Spleen (tissue), 7 donors: ENCODE results near the gene PAPPA.

Experiments used
- CTCF ChIP-seq, 11 experiments: fragments of 200-600 bp in 7 of 11; fragments of 450-650 bp in 4 of 11; sonication (generic) in 4 of 11; IDR thresholded peaks in 8 of 11; conservative IDR thresholded peaks in 3 of 11; 1 replicate in 7 of 11; 2 replicates in 4 of 11; pipeline versions ENCODE4 v1.4.0 to v1.8.0; 2016 to 2021; ENCODE audit warnings: antibody characterized with exemption in 11 of 11, inconsistent platforms in 4 of 11, mild to moderate bottlenecking in 1 of 11
- POLR2A ChIP-seq, 3 donors: fragments of 450-650 bp; IDR thresholded peaks; one replicate each; pipeline ENCODE4 v1.5.1; 2017; ENCODE audit warnings: antibody characterized with exemption in 3 of 3, mild to moderate bottlenecking in 1 of 3
- POLR2AphosphoS5 ChIP-seq, 3 donors: sonication (generic); formaldehyde crosslinking; IDR thresholded peaks; one replicate each; pipeline ENCODE4 v1.5.1; 2017; ENCODE audit warnings: antibody characterized with exemption in 3 of 3
- donor health status: DM: no; HTN: no; CAD: no; lungs with moderate emphysema.
- donor health status: DM: no; HTN: no; CAD: no.
- donor health status: DM: no; HTN: no; CAD: no.

- no peak for TF ChIP-seq POLR2A (IDR thresholded peaks at IDR 0.05)
- no peak for TF ChIP-seq CTCF (IDR thresholded peaks at IDR 0.05 in 8 of 11, conservative IDR thresholded peaks at IDR 0.05 in 3 of 11)
- TF ChIP-seq POLR2AphosphoS5 (IDR thresholded peaks at IDR 0.05) = no peak
Measured at GRCh38 chr9:116153765-116154333, at the start of gene PAPPA.
